Stimulated activated CD8-positive, alpha-beta memory T cell treated with anti-CD3 and anti-CD28 coated beads, Interleukin-15, amount 100 ng/mL, for 1 hour (primary cell): ENCODE measurements around the gene PRDM15.

Experiments used
- DNase-seq: peaks from one replicate; pipeline ENCODE4 v3.0.0-alpha.2; 2020; ENCODE audit warnings: low read depth

Gene PRDM15

GRCh38 chr21:41840880-41841279, 38.3 kb downstream of the PRDM15 start:
- DNase-seq: no peak

GRCh38 chr21:41839387-41840000, 39.6 kb downstream of the PRDM15 start:
- DNase-seq: no peak

GRCh38 chr21:41837756-41838297, 41.3 kb downstream of the PRDM15 start:
- no peak for DNase-seq

GRCh38 chr21:41836166-41837015, 42.8 kb downstream of the PRDM15 start:
- no peak for DNase-seq

GRCh38 chr21:41835711-41836154, 43.4 kb downstream of the PRDM15 start:
- no peak for DNase-seq

- DNase-seq: no peak
Measured at GRCh38 chr21:41834926-41835663, 44.0 kb downstream of the PRDM15 start.

GRCh38 chr21:41834252-41834925, 44.8 kb downstream of the PRDM15 start:
- DNase-seq: no peak

GRCh38 chr21:41833497-41834115, 45.5 kb downstream of the PRDM15 start:
- no peak for DNase-seq

- DNase-seq: no peak
Measured at GRCh38 chr21:41832596-41833496, 46.3 kb downstream of the PRDM15 start.

- DNase-seq: no peak
Measured at GRCh38 chr21:41831866-41832595, 47.1 kb downstream of the PRDM15 start.

- DNase-seq: no peak
Measured at GRCh38 chr21:41831453-41831831, 47.7 kb downstream of the PRDM15 start.

GRCh38 chr21:41830764-41831452, 48.2 kb downstream of the PRDM15 start:
- no peak for DNase-seq

- no peak for DNase-seq
Measured at GRCh38 chr21:41830145-41830707, 48.9 kb downstream of the PRDM15 start.

- no peak for DNase-seq
Measured at GRCh38 chr21:41828884-41829360, 50.2 kb downstream of the PRDM15 start.

GRCh38 chr21:41827951-41828883, 50.9 kb downstream of the PRDM15 start:
- DNase-seq: no peak

- no peak for DNase-seq
Measured at GRCh38 chr21:41825881-41826280, 53.3 kb downstream of the PRDM15 start.

- no peak for DNase-seq
Measured at GRCh38 chr21:41825216-41825615, 53.9 kb downstream of the PRDM15 start.
